Regular cardiac myocyte (primary cell): ENCODE data around the gene SMIM1. TPM values are rescaled to one million over a fixed set of nuclear protein-coding genes. Genes with fewer than 3 reads are reported as not detected.

Experiments
- total RNA-seq: library from RNA; depleted of rRNA; stranded (reverse); fragments of >200 nt; gene quantifications from 2 replicates; pipeline ENCODE4 v1.2.3, GENCODE V29; 2014

The SMIM1 gene, protein sequence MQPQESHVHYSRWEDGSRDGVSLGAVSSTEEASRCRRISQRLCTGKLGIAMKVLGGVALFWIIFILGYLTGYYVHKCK
- total RNA-seq, result 1.4 TPM in 1 of 2 replicates, not detected in the other

DNA sequence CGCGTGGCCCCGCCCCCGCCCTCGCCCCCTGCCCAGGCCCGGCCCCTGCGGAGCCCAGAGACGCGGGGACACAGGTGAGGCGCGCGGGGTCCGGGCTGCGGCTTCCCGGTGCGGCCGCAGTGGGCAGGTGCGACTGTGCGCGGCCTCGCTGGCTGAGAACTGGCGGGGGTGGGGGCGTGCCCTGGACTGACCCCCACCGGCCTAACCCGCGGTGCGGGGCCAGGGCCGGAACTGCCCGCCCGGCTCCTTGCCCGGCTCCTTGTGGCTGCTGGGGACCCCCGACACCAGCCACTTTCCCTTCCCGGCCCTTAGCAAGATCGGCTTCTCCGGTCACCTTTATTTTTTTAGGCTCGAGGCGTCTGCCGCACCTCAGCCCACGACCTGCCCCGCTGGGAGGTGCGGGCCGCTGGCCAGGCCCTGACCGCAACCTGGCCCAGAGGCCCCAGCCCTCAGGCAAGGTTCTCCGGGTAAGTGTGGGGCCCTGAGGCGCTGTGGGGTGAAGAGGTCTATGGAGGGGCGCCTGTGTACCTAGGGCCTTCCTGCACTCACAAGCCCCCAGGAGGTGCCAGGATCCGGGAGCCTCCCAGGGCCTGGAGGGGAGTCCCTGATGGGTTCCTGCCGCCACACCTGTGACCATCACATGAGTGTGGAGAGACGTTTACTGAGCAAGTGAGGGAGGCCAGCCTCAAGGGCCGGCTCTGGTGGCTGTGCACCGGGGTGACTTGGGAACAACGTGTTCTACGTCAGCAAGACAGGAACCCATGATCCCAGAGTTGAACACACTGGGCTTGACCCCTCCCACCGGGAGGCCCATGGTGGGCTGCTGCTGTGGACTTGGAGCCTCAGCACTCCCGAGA, at the start of gene SMIM1:
SMIM1 (plus strand) TSS at position 35 of the 857 bp plus-strand sequence. CDS start 2,625 bp downstream, outside the sequence.

DNA sequence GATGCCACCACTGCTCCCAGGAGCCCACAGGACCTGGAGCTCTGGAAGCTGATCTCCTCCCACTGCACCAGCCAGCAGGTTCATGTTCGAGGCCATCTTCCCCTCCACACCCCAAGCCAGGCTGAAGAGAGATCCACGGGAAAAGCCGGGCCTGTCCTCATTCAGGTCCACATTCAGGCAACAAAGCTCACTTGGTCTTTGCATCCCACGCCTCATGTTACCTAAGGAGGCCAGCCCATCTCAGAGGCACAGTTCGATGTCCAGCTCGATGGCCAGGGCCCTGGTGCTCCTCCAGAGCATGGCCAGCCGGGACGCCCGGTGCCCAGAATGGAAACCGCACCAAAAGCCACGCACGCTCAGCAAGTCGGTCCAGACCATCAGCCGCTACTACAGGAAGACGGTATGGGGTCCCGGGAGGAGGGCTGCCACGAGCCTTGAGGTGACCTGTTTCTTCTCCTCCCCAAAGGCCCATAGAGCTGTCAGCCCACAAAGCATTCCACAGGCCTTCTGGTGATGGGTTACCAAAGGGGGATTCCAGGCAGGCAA, 20.1 kb upstream of the SMIM1 start, which contains the start of gene CCDC27:
CCDC27 (plus strand) TSS at position 51 of the 546 bp plus-strand sequence; CDS start at position 83, 32 bp downstream.

DNA sequence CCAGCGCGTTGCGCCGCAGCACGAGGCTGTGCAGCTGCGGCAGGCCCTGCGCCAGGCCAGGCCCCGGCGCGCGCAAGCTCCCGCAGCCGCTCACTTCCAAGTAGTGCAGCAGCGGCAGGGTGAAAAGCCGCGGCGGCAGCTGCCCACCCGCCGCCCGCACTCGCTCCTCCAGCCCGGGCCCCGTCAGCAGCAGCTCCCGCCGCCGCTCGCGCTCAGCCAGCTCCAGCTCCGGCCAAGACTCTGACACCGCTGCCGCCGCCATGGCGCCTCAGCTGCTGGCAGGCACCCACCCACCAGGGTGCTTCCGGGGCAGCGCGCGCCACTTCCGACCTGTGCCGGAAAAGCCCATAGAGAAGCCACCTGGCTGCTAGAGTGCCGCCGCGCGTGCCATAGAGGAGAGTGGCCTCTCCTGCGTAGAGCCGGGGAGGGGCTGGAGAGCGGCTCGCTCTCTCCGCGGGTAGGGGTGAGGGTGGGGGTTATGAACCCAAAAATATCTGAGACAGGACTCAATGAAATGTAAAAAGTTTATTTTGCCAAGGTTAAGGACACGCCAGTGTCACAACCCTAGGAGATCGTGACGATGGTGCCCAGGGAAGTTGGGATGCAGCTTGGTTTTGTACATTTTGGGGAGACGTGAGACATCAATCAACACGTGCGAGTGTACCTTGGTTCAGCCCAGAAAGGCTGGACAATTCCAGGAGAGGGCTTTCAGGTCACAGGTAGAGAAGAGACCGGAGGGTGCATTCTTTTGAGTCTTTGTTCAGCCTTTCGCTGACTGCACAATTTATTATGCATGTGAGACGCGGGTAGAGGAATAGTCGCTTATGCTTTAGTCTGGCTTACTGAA, 23.9 kb downstream of the SMIM1 start, which contains the start of gene LRRC47:
LRRC47 (minus strand) TSS at position 284 of the 847 bp plus-strand sequence; CDS start at position 262, 22 bp downstream.

Other genes with a start within 250 kb of the SMIM1 start
- 9.4 and 38.9 TPM in 2 replicates for gene MEGF6, start 161.2 kb upstream of the SMIM1 start, total RNA-seq
- gene TPRG1L, start 147.7 kb upstream of the SMIM1 start, total RNA-seq, result 20.0 and 37.0 TPM in 2 replicates
- gene WRAP73, start 122.6 kb upstream of the SMIM1 start, total RNA-seq, result 12.4 and 16.7 TPM in 2 replicates
- not detected in 2 replicates for gene TP73, start 120.2 kb upstream of the SMIM1 start, total RNA-seq
- not detected in 2 replicates for gene CCDC27, start 20.3 kb upstream of the SMIM1 start, total RNA-seq
- gene LRRC47, start 23.7 kb downstream of the SMIM1 start, total RNA-seq, result 36.6 and 50.4 TPM in 2 replicates
- gene CEP104, start 84.5 kb downstream of the SMIM1 start, total RNA-seq, result 13.8 and 17.8 TPM in 2 replicates
- gene DFFB, start 84.7 kb downstream of the SMIM1 start, total RNA-seq, result 4.8 and 10.5 TPM in 2 replicates
- 29.6 and 56.7 TPM in 2 replicates for gene C1orf174, start 127.5 kb downstream of the SMIM1 start, total RNA-seq